Activated naive CD4-positive, alpha-beta T cell treated with anti-CD3 and anti-CD28 coated beads, Interleukin-2, amount 50 U/mL, for 16 hours (primary cell): ENCODE measurements around the gene SCN8A.
"Not testable (repeated sequence)": the region's sequence is repeated elsewhere in the genome, so short reads cannot be mapped to it uniquely, and the experiment has no call there.

Experiments used
- DNase-seq: peaks from one replicate; pipeline ENCODE4 v3.0.0-alpha.2; 2020

The SCN8A gene

GRCh38 chr12:51774933-51775332 is 183.9 kb downstream of the SCN8A start:
- DNase-seq: no peak

- DNase-seq: no peak
Observed at GRCh38 chr12:51777457-51777856, 186.4 kb downstream of the SCN8A start.

- DNase-seq: no peak
Observed at GRCh38 chr12:51777973-51778372, 186.9 kb downstream of the SCN8A start.

GRCh38 chr12:51779876-51780275 is 188.8 kb downstream of the SCN8A start:
- no peak for DNase-seq

GRCh38 chr12:51784688-51785087 is 193.7 kb downstream of the SCN8A start:
- DNase-seq: no peak

GRCh38 chr12:51785906-51786305 is 194.9 kb downstream of the SCN8A start:
- no peak for DNase-seq

GRCh38 chr12:51788876-51789275 is 197.8 kb downstream of the SCN8A start:
- DNase-seq: no peak

- DNase-seq: no peak
Observed at GRCh38 chr12:51792417-51792816, 201.4 kb downstream of the SCN8A start.

GRCh38 chr12:51793201-51793600 is 202.2 kb downstream of the SCN8A start:
- no peak for DNase-seq

GRCh38 chr12:51797301-51797700 is 206.3 kb downstream of the SCN8A start:
- no peak for DNase-seq

GRCh38 chr12:51798051-51798450 is 207.0 kb downstream of the SCN8A start:
- not testable (repeated sequence) for DNase-seq

- no peak for DNase-seq
Observed at GRCh38 chr12:51798501-51798900, 207.5 kb downstream of the SCN8A start.

- DNase-seq: no peak
Observed at GRCh38 chr12:51801027-51801426, 210.0 kb downstream of the SCN8A start.

- no peak for DNase-seq
Observed at GRCh38 chr12:51806896-51807295, 215.9 kb downstream of the SCN8A start.

GRCh38 chr12:51809193-51809592 is 218.2 kb downstream of the SCN8A start:
- no peak for DNase-seq

GRCh38 chr12:51811203-51812202 is 220.5 kb downstream of the SCN8A start:
- DNase-seq: no peak

GRCh38 chr12:51812871-51813270 is 221.8 kb downstream of the SCN8A start:
- DNase-seq: no peak

GRCh38 chr12:51813931-51814310 is 222.9 kb downstream of the SCN8A start:
- no peak for DNase-seq

GRCh38 chr12:51814311-51815088 is 223.5 kb downstream of the SCN8A start:
- peak; percentile 72 for DNase-seq

- no peak for DNase-seq
Observed at GRCh38 chr12:51815571-51815970, 224.5 kb downstream of the SCN8A start.

- no peak for DNase-seq
Observed at GRCh38 chr12:51817027-51817953, 226.3 kb downstream of the SCN8A start.

- DNase-seq: no peak
Observed at GRCh38 chr12:51818086-51818485, 227.1 kb downstream of the SCN8A start.
